Erythroblast (primary cell): Measurements from ENCODE around the gene CDC25C.

ENCODE experiments used
- GATA1 ChIP-seq: IDR thresholded peaks from 2 replicates; pipeline ENCODE4 v1.6.1; 2011; ENCODE audit warnings: low read depth, mild to moderate bottlenecking, control low read depth, low read length, moderate library complexity
- POLR2A ChIP-seq: IDR thresholded peaks from 2 replicates; pipeline ENCODE4 v1.6.1; 2011; ENCODE audit warnings: mild to moderate bottlenecking, low read length

DNA sequence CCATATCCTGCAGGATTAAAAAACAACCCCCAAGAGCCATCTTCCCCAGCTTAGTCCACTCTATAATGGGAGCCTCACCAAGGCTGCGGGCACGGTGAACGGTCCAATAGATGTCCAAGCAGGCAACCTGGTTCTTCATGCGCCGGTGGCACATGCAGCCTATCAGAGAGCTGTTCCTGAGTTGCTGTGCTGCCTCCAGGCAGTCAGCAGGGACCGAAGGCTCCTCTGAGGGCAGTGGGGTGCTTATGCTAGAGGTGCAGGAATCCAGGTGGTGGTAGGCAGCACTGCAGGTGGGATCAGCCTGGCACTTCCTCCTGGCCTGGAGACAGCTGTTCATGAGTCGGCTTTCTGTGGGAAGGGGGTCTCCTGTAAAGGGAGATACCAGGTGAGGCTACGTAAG, 67.4 kb downstream of the CDC25C start:
- no peak for TF ChIP-seq POLR2A
- TF ChIP-seq GATA1, result no peak
